BE2C (cell line): Measurements from ENCODE around the gene FAM117B.

Experiments used
- DNase-seq: peaks from one replicate; pipeline ENCODE4 v3.0.0-alpha.2; 2020
- H3K27me3 ChIP-seq: fragments of 250-450 bp; sonication (Bioruptor Pico); 2 replicates; pipeline ENCODE4 v1.5.1; 2020; ENCODE audit warnings: mild to moderate bottlenecking
- H3K36me3 ChIP-seq: fragments of 250-450 bp; sonication (Bioruptor Pico); 2 replicates; pipeline ENCODE4 v1.5.1; 2020; ENCODE audit warnings: mild to moderate bottlenecking
- H3K4me1 ChIP-seq: fragments of 250-450 bp; sonication (Bioruptor Pico); 2 replicates; pipeline ENCODE4 v1.5.1; 2020
- H3K4me3 ChIP-seq: 2 replicates; pipeline ENCODE4 v1.5.1; 2011; ENCODE audit warnings: low read depth, low read length
- H3K9me3 ChIP-seq: fragments of 250-450 bp; sonication (Bioruptor Pico); 2 replicates; pipeline ENCODE4 v1.5.1; 2020
- TF ChIP-seq, protein P1 (sequence below): IDR thresholded peaks from 2 replicates; pipeline ENCODE4 v1.5.1; 2012; ENCODE audit warnings: mild to moderate bottlenecking, low read depth, low read length

FAM117B gene

GRCh38 chr2:202612145-202612544 is 22.6 kb upstream of the FAM117B start:
- DNase-seq = no peak
- TF ChIP-seq, protein P1, sequence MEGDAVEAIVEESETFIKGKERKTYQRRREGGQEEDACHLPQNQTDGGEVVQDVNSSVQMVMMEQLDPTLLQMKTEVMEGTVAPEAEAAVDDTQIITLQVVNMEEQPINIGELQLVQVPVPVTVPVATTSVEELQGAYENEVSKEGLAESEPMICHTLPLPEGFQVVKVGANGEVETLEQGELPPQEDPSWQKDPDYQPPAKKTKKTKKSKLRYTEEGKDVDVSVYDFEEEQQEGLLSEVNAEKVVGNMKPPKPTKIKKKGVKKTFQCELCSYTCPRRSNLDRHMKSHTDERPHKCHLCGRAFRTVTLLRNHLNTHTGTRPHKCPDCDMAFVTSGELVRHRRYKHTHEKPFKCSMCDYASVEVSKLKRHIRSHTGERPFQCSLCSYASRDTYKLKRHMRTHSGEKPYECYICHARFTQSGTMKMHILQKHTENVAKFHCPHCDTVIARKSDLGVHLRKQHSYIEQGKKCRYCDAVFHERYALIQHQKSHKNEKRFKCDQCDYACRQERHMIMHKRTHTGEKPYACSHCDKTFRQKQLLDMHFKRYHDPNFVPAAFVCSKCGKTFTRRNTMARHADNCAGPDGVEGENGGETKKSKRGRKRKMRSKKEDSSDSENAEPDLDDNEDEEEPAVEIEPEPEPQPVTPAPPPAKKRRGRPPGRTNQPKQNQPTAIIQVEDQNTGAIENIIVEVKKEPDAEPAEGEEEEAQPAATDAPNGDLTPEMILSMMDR = no peak
- no peak overlapping the region for H3K4me3 ChIP-seq
- no peaks in the 10 kb centered on the region for H3K27me3 ChIP-seq
- H3K36me3 ChIP-seq = no peaks in the 10 kb centered on the region; the same call in 1 of the 2 replicates
- H3K9me3 ChIP-seq = no peaks in the 10 kb centered on the region
- H3K4me1 ChIP-seq = no peaks in the 10 kb centered on the region

DNA sequence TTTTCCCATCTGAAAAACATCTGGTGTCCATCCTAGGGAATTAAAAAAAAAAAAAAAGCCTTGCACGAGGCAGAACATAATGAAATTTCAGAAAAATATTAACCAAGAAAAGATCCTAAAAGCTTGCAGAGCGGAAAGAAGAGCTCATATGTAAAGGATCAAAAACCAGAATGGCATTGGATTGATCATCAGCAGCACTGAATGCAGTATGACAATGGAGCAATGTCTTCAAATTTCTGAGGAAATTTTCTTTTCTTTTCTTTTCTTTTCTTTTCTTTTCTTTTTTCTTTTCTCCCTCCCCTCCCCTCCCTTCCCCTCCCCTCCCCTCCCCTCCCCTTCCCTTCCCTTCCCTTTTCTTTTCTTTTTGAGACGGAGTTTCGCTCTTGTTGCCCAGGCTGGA is 21.3 kb upstream of the FAM117B start:
- H3K4me1 ChIP-seq = no peaks in the 10 kb centered on the region
- no peak for DNase-seq
- no peaks in the 10 kb centered on the region for H3K27me3 ChIP-seq
- no peaks in the 10 kb centered on the region; the same call in 1 of the 2 replicates for H3K36me3 ChIP-seq
- TF ChIP-seq, protein P1 = no peak
- no peaks in the 10 kb centered on the region for H3K9me3 ChIP-seq
- H3K4me3 ChIP-seq = no peak overlapping the region

- Histone ChIP-seq H3K36me3 (no peaks in the 10 kb centered on the region), H3K27me3 (no peaks in the 10 kb centered on the region), H3K4me3 (no peak overlapping the region), H3K4me1 (no peaks in the 10 kb centered on the region), H3K9me3 (no peaks in the 10 kb centered on the region)
- TF ChIP-seq, protein P1 = no peak
- no peak for DNase-seq
Measured at GRCh38 chr2:202624133-202624532, 10.6 kb upstream of the FAM117B start.

- H3K9me3 ChIP-seq = no peaks in the 10 kb centered on the region
- TF ChIP-seq, protein P1 = no peak
- H3K27me3 ChIP-seq = no peaks in the 10 kb centered on the region
- no peak for DNase-seq
- H3K4me3 ChIP-seq = no peak overlapping the region
- H3K36me3 ChIP-seq = no peaks in the 10 kb centered on the region
- no peaks in the 10 kb centered on the region for H3K4me1 ChIP-seq
Measured at GRCh38 chr2:202627042-202627441, 7.7 kb upstream of the FAM117B start.

DNA sequence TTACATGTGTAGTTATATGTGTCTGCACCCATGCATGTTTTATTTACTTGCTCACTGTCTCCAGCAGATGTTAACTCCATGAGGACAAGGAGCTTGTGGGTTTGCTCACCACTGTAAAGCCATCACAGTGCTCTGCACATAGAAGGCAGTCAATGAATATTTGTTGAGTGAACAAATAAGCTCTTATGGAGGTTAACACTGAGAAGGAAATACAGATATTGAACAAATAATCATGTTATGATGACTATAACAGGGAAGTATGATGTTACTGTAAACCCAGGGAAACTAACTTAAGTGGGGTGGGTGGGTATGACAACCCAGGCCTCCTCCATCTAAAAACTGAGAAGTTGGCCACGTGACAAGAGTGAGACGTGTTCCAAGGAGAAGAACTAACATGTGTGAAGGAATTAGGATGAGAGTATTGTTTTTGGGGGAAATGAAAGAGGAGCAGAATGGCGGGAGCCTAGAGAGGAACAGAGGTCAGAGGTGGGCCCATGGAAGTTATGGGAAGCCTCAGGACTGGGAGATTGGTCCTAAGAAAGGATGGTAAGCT is 6.0 kb upstream of the FAM117B start:
- Histone ChIP-seq H3K27me3 (no peaks in the 10 kb centered on the region), H3K9me3 (no peaks in the 10 kb centered on the region), H3K4me3 (no peak overlapping the region), H3K4me1 (no peaks in the 10 kb centered on the region), H3K36me3 (no peaks in the 10 kb centered on the region)
- DNase-seq = no peak
- TF ChIP-seq, protein P1 = no peak

- no peaks in the 10 kb centered on the region for H3K4me1 ChIP-seq
- H3K4me3 ChIP-seq = no peak overlapping the region
- no peaks in the 10 kb centered on the region for H3K9me3 ChIP-seq
- peak; percentile 12 for DNase-seq
- TF ChIP-seq, protein P1 = no peak
- no peaks in the 10 kb centered on the region for H3K36me3 ChIP-seq
- no peaks in the 10 kb centered on the region for H3K27me3 ChIP-seq
Measured at GRCh38 chr2:202632682-202633290, 2.0 kb upstream of the FAM117B start.
